Measurements from ENCODE around the gene OPA1. TPM values are rescaled to one million over a fixed set of nuclear protein-coding genes. Genes with fewer than 3 reads are reported as not detected.

Gene OPA1
- total and polyA plus RNA-seq, 2 of the 8 experiments (the other 6 are each of a cell fraction or from before 2014, with no cell fraction given) = 20.3 to 109 TPM

DNA sequence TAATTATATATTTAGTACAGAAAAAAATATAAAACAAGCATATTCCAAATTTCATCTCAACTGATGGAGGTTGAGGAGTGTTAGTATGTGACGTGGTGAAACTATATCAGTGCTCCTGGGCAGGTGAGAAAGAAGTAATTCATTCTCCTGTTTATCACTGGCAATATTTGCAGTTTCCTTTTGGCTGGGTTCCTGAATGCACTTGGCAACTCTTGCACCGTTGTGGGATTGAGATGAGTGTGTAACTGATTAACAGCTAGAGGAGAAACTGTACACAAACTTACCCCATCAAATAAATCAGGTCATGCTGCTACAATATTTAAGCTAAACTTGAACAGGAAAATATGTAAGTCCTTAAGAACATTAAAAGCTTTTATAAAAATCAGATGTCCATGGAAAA is 36.2 kb upstream of the OPA1 start:
- WGBS, 2 experiments (ENCODE audit: extremely low coverage in 1 of 2, insufficient coverage in 1 of 2, insufficient read length in 1 of 2, insufficient replicate concordance in 2 of 2, low coverage in 1 of 2, low lambda C conversion rate in 2 of 2, missing lambda C conversion rate in 1 of 2) = 92% methylated on average over 2 of the region's 2 CpGs; no CpG with 5 or more reads in 1 of the 2 experiments
- no peak overlapping the region for H3K4ac ChIP-seq (replicated peaks; ENCODE audit: insufficient read length, low read depth, low read length)
- no peak overlapping the region for H4K91ac ChIP-seq (replicated peaks; ENCODE audit: insufficient read length, low read length)
- ChIA-PET POLR2A (ENCODE audit: partially characterized antibody) (no interaction called here), CTCF (ENCODE audit: partially characterized antibody) (interaction anchor here (1.4 kb wide), 1 partner anchor 16 kb away, joined by 4 read pairs; no protein-coding TSS in a partner anchor)
- TF ChIP-seq GTF2F1 (IDR thresholded peaks at IDR 0.05; ENCODE audit: borderline replicate concordance, low read depth, low read length) (no peak), TCF12 (IDR thresholded peaks at IDR 0.05; ENCODE audit: low read depth, low read length) (no peak), RFX5 (IDR thresholded peaks at IDR 0.05; ENCODE audit: borderline replicate concordance, low read depth, low read length) (no peak), CHD2 (IDR thresholded peaks at IDR 0.05; ENCODE audit: low read length) (no peak), SIN3A (conservative IDR thresholded peaks at IDR 0.05 in 1 of 2, IDR thresholded peaks at IDR 0.05 in 1 of 2; ENCODE audit: low read depth in 1 of 2, low read length in 2 of 2) (no peak), KDM4A (IDR thresholded peaks at IDR 0.05; ENCODE audit: low read depth, low read length, severe bottlenecking) (no peak)
- H3K56ac ChIP-seq (replicated peaks; ENCODE audit: insufficient read length, low read depth, low read length) = no peak overlapping the region
- H3K4me1 ChIP-seq (replicated peaks in 1 of 4; ENCODE audit: control insufficient read depth in 3 of 4, insufficient read depth in 4 of 4, low read length in 3 of 4) = peaks cover 0 to 4% (median 0%) of the 10 kb centered on the region in 4 experiments; a peak in 2 of 7 replicates
- no peak overlapping the region for H2BK15ac ChIP-seq (ENCODE audit: low read length)
- H3K27ac ChIP-seq (ENCODE audit: low read depth, low read length) = no peak overlapping the region
- H2BK12ac ChIP-seq (ENCODE audit: low read depth, low read length) = no peak overlapping the region
- H3K4me2 ChIP-seq (ENCODE audit: insufficient read depth in 1 of 2, low read depth in 2 of 2, low read length in 2 of 2) = no peak overlapping the region
- H4K8ac ChIP-seq (ENCODE audit: extremely low read depth, insufficient read depth, low read length) = no peak overlapping the region
- H3K79me1 ChIP-seq (ENCODE audit: low read depth, low read length) = no peaks in the 10 kb centered on the region
- H2AK5ac ChIP-seq (ENCODE audit: low read depth, low read length) = no peak overlapping the region
- no peaks in the 10 kb centered on the region for H3K27me3 ChIP-seq (replicated peaks in 1 of 4; ENCODE audit: control insufficient read depth in 3 of 4, extremely low read depth in 1 of 4, insufficient read depth in 3 of 4, low read length in 3 of 4)
- H3K4me3 ChIP-seq (ENCODE audit: extremely low read depth in 1 of 4, insufficient read depth in 2 of 4, low read depth in 3 of 4, low read length in 4 of 4) = no peak overlapping the region
- H2BK5ac ChIP-seq (ENCODE audit: low read depth, low read length) = no peak overlapping the region
- no peaks in the 10 kb centered on the region for H3K23me2 ChIP-seq (ENCODE audit: low read depth, low read length)
- H3K18ac ChIP-seq (ENCODE audit: extremely low read depth, low read length) = no peak overlapping the region
- H4K5ac ChIP-seq (ENCODE audit: insufficient read length, low read depth, low read length) = no peak overlapping the region
- H3K23ac ChIP-seq (ENCODE audit: insufficient read length) = no peak overlapping the region
- no peak overlapping the region for H2AFZ ChIP-seq (ENCODE audit: low read length)
- H3K9me3 ChIP-seq (ENCODE audit: insufficient read depth in 2 of 2, low read depth in 1 of 2, low read length in 1 of 2) = no peaks in the 10 kb centered on the region
- H3K9ac ChIP-seq (replicated peaks in 1 of 4; ENCODE audit: extremely low read depth in 1 of 4, low read depth in 3 of 4, low read length in 3 of 4) = no peak overlapping the region
- FAIRE-seq (no peak), DNase-seq (ENCODE audit: low read depth in 1 of 2, low spot score in 2 of 2) (no peak)
- H4K20me1 ChIP-seq (replicated peaks in 1 of 2; ENCODE audit: control insufficient read depth in 1 of 2, insufficient read depth in 2 of 2, low read length in 2 of 2) = no peaks in the 10 kb centered on the region
- H2BK120ac ChIP-seq (replicated peaks; ENCODE audit: low read depth, low read length) = no peak overlapping the region
- H3K14ac ChIP-seq (ENCODE audit: insufficient read length) = no peak overlapping the region
- H2BK20ac ChIP-seq (ENCODE audit: low read length) = no peak overlapping the region
- H3K79me2 ChIP-seq (ENCODE audit: control insufficient read depth in 1 of 2, insufficient read depth in 2 of 2, low read length in 2 of 2) = no peaks in the 10 kb centered on the region
- no peaks in the 10 kb centered on the region for H3K36me3 ChIP-seq (ENCODE audit: control insufficient read depth in 2 of 4, insufficient read depth in 4 of 4, low read length in 3 of 4)

All from H1 (cell line).